Esophagus muscularis mucosa (tissue), 4 donors: ENCODE measurements around the gene PPFIBP1. TPM values are rescaled to one million over a fixed set of nuclear protein-coding genes. Genes with fewer than 3 reads are reported as not detected.
A peak's percentile ranks its signal among the peaks of the same experiment; 100 is the strongest.

Experiments
- DNase-seq: peaks from one replicate; pipeline ENCODE4 v3.0.0-alpha.2; 2017; ENCODE audit errors: extremely low spot score
- H3K27ac ChIP-seq, 4 donors: fragments of 200-600 bp; sonication (generic); replicated peaks in 1 of 4; 1 replicate in 3 of 4; 2 replicates in 1 of 4; pipeline ENCODE4 v1.5.1; 2016 to 2019; ENCODE audit warnings: mild to moderate bottlenecking in 1 of 4
- H3K27me3 ChIP-seq, 4 donors: fragments of 200-600 bp; sonication (generic); one replicate each; pipeline versions ENCODE4 v1.5.1 to v1.6.0; 2016 to 2019
- H3K36me3 ChIP-seq, 4 donors: fragments of 200-600 bp; sonication (generic); one replicate each; pipeline ENCODE4 v1.5.1; 2016 to 2019
- H3K4me1 ChIP-seq, 4 donors: fragments of 200-600 bp; sonication (generic); one replicate each; pipeline ENCODE4 v1.5.1; 2016 to 2019
- H3K4me3 ChIP-seq, 4 donors: fragments of 200-600 bp; sonication (generic); 1 replicate in 2 of 4; 2 replicates in 2 of 4; pipeline ENCODE4 v1.5.1; 2016 to 2019; ENCODE audit warnings: mild to moderate bottlenecking in 4 of 4, moderate library complexity in 1 of 4
- H3K9me3 ChIP-seq, 4 donors: fragments of 200-600 bp; sonication (generic); 1 replicate in 3 of 4; 2 replicates in 1 of 4; pipeline ENCODE4 v1.5.1; 2016 to 2019
- CTCF ChIP-seq, 3 experiments: fragments of 200-600 bp in 2 of 3; fragments of 450-650 bp in 1 of 3; sonication (generic) in 2 of 3; IDR thresholded peaks; one replicate each; pipeline ENCODE4 v1.5.1; 2017 to 2019; ENCODE audit warnings: antibody characterized with exemption in 3 of 3, mild to moderate bottlenecking in 2 of 3, moderate library complexity in 1 of 3
- EP300 ChIP-seq: sonication (generic); formaldehyde crosslinking; IDR thresholded peaks from one replicate; pipeline ENCODE4 v1.6.1; 2017; ENCODE audit warnings: antibody characterized with exemption
- POLR2A ChIP-seq: fragments of 450-650 bp; IDR thresholded peaks from one replicate; pipeline ENCODE4 v1.6.1; 2017; ENCODE audit warnings: antibody characterized with exemption, moderate library complexity, mild to moderate bottlenecking, low read depth
- POLR2AphosphoS5 ChIP-seq, 2 donors: sonication (generic); formaldehyde crosslinking; IDR thresholded peaks; one replicate each; pipeline ENCODE4 v1.6.1; 2017; ENCODE audit warnings: antibody characterized with exemption in 2 of 2
- WGBS: methylation state at CpG from one replicate; pipeline ENCODE4 v1.1.5; 2018; 5-methylcytosine and 5-hydroxymethylcytosine counted together
- intact Hi-C: fragments of 100-400 bp; cut with DNase I; formaldehyde crosslinking; loops from one replicate; pipeline ENCODE4 v1.15.1; 2023
- total RNA-seq, 4 donors: library from RNA; depleted of rRNA; stranded (reverse); fragments of >200 nt; gene quantifications; one replicate each; pipeline versions ENCODE4 v1.1.0 to v1.2.1, GENCODE V29; 2016

Gene PPFIBP1
- total RNA-seq, 4 donors from 2014 or later, result 53.2 to 79.0 (median 66.5) TPM

GRCh38 chr12:27707216-27707615 is 183.2 kb downstream of the PPFIBP1 start:
- WGBS, result 78% methylated on average over 2 of the region's 2 CpGs
- no peak for DNase-seq
- no peaks in the 10 kb centered on the region for H3K9me3 ChIP-seq
- H3K27ac ChIP-seq, result no peak overlapping the region
- H3K4me1 ChIP-seq, result peaks cover 8 to 18% (median 11%) of the 10 kb centered on the region in 4 donors
- H3K36me3 ChIP-seq, result no peaks in the 10 kb centered on the region
- intact Hi-C loops, result no loop called here
- H3K4me3 ChIP-seq, result no peak overlapping the region
- no peak for TF ChIP-seq CTCF (IDR thresholded peaks at IDR 0.05)
- TF ChIP-seq POLR2A, result no peak
- TF ChIP-seq EP300, result no peak
- TF ChIP-seq POLR2AphosphoS5 (IDR thresholded peaks at IDR 0.05), result no peak
- no peaks in the 10 kb centered on the region for H3K27me3 ChIP-seq

- DNase-seq, result no peak
- peak overlapping the region; percentile 89 to 99 (median 98) for H3K4me3 ChIP-seq
- H3K36me3 ChIP-seq, result peaks cover 0 to 4% (median 0%) of the 10 kb centered on the region in 4 donors
- intact Hi-C loops, result no loop called here
- peaks cover 13 to 29% (median 27%) of the 10 kb centered on the region in 4 donors for H3K4me1 ChIP-seq
- 88% methylated on average over 12 of the region's 12 CpGs for WGBS
- no peaks in the 10 kb centered on the region for H3K9me3 ChIP-seq
- H3K27ac ChIP-seq, result peak overlapping the region; percentile 79 to 89 (median 84)
- TF ChIP-seq POLR2AphosphoS5 (IDR thresholded peaks at IDR 0.05) (no peak), EP300 (no peak), CTCF (IDR thresholded peaks at IDR 0.05) (no peak), POLR2A (no peak)
- H3K27me3 ChIP-seq, result no peaks in the 10 kb centered on the region
These were observed 185.4 kb downstream of the PPFIBP1 start for GRCh38 chr12:27709212-27709931.

- Histone ChIP-seq H3K36me3 (peaks cover 0 to 8% (median 4%) of the 10 kb centered on the region in 4 donors), H3K27ac (peak overlapping the region; percentile 79 to 89 (median 84)), H3K4me3 (peak overlapping the region; percentile 89 to 99 (median 98)), H3K27me3 (no peaks in the 10 kb centered on the region), H3K9me3 (no peaks in the 10 kb centered on the region), H3K4me1 (peaks cover 13 to 29% (median 27%) of the 10 kb centered on the region in 4 donors)
- no peak for DNase-seq
- TF ChIP-seq POLR2AphosphoS5 (IDR thresholded peaks at IDR 0.05) (no peak), EP300 (no peak), CTCF (IDR thresholded peaks at IDR 0.05) (no peak), POLR2A (no peak)
- intact Hi-C loops, result no loop called here
- WGBS, result 19% methylated on average over 24 of the region's 24 CpGs
These were observed 186.1 kb downstream of the PPFIBP1 start for GRCh38 chr12:27709932-27710591.

- peak; percentile 95 for DNase-seq
- Histone ChIP-seq H3K4me3 (peak within 1 kb of the TSS; percentile 89 to 99 (median 98)), H3K4me1 (peaks cover 13 to 29% (median 27%) of the 10 kb centered on the region in 4 donors), H3K9me3 (no peaks in the 10 kb centered on the region), H3K36me3 (peaks cover under 1 to 15% (median 8%) of the 10 kb centered on the region in 4 donors), H3K27me3 (no peaks in the 10 kb centered on the region), H3K27ac (peak within 1 kb of the TSS; percentile 79 to 89 (median 84))
- intact Hi-C loops, result no loop called here
- under 1% methylated on average over 29 of the region's 46 CpGs for WGBS
- TF ChIP-seq POLR2A (no peak), EP300 (no peak), POLR2AphosphoS5 (IDR thresholded peaks at IDR 0.05) (peak; percentile 91 to 98), CTCF (IDR thresholded peaks at IDR 0.05) (peak in 1 of 3 experiments; percentile 19)
These were observed 186.7 kb downstream of the PPFIBP1 start, which contains the start of gene MRPS35 for GRCh38 chr12:27710592-27711316. MRPS35 (plus strand) TSS chr12:27710832; CDS start chr12:27710844, 12 bp downstream.
